HepG2 (cell line): Measurements from ENCODE around the gene ARMH1. TPM values are rescaled to one million over a fixed set of nuclear protein-coding genes. Genes with fewer than 3 reads are reported as not detected.

Experiments
- ATAC-seq: fragments of 200-7000 bp; cut with Tn5 transposase; 3 replicates; pipeline ENCODE4 v1.9.1; 2020; ENCODE audit warnings: mild to moderate bottlenecking, moderate library complexity
- BruUV-seq: library from RNA; stranded (reverse); fragments of 400-500 nt; replicated peaks from 2 replicates; lab custom pipeline; 2021; lab: Mats Ljungman, UMichigan
- CTCF ChIA-PET: fragments of 300-600 bp; formaldehyde crosslinking; extraction: SDS; loops from one replicate; lab custom pipeline; 2021; ENCODE audit warnings: low total read pairs, inconsistent platforms, low intra/inter-chr PET ratio; lab: Yijun Ruan, JAX
- POLR2A ChIA-PET: fragments of 350-600 bp; sonication (Branson Sonifier 250); formaldehyde crosslinking; loops from one replicate; lab custom pipeline; 2020; ENCODE audit warnings: antibody characterized with exemption, inconsistent platforms; lab: Yijun Ruan, JAX
- DNase-seq: peaks from one replicate; pipeline ENCODE4 v3.0.0-alpha.2; 2015; ENCODE audit warnings: low spot score
- FAIRE-seq: peaks from 3 replicates; lab custom pipeline; 2011; peaks lifted over from hg19 to GRCh38; lab: Jason Lieb, UNC
- H2AFZ ChIP-seq: one replicate; pipeline ENCODE4 v1.6.1; 2011; ENCODE audit warnings: low read length, inconsistent platforms
- H3K27ac ChIP-seq: fragments of 300-600 bp; 3 replicates; pipeline ENCODE4 v1.8.0; 2011; ENCODE audit warnings: mixed run types, mild to moderate bottlenecking, mixed read lengths, low read length, inconsistent platforms; ENCODE audit not compliant: insufficient read depth; ENCODE audit errors: extremely low read length
- H3K27me3 ChIP-seq, 2 experiments: fragments of 200-600 bp in 1 of 2; 2 replicates in 1 of 2; 3 replicates in 1 of 2; pipeline versions ENCODE4 v1.6.0 to v1.8.0; 2011; ENCODE audit warnings: low read length in 2 of 2, mild to moderate bottlenecking in 2 of 2, moderate library complexity in 2 of 2, inconsistent platforms in 1 of 2; ENCODE audit not compliant: insufficient read depth in 2 of 2, control insufficient read depth in 1 of 2
- H3K36me3 ChIP-seq, 2 experiments: fragments of 200-600 bp in 1 of 2; replicated peaks in 1 of 2; 2 replicates in 1 of 2; 3 replicates in 1 of 2; pipeline versions ENCODE4 v1.5.1 to v1.8.0; 2011; ENCODE audit warnings: low read length in 2 of 2, inconsistent platforms in 1 of 2; ENCODE audit not compliant: insufficient read depth in 2 of 2, control insufficient read depth in 1 of 2
- H3K4me1 ChIP-seq: 2 replicates; pipeline ENCODE4 v1.5.1; 2012; ENCODE audit warnings: low read length, inconsistent platforms; ENCODE audit not compliant: insufficient read depth
- H3K4me2 ChIP-seq: 2 replicates; pipeline ENCODE4 v1.6.0; 2011; ENCODE audit warnings: low read depth, low read length, inconsistent platforms
- H3K4me3 ChIP-seq, 3 experiments: fragments of 200-600 bp in 1 of 3; sonication (generic), shearing (Covaris generic) in 1 of 3; replicated peaks in 1 of 3; 2 replicates each; pipeline ENCODE4 v1.5.1; 2011 to 2016; ENCODE audit warnings: low read length in 3 of 3, inconsistent platforms in 2 of 3, low read depth in 2 of 3, mild to moderate bottlenecking in 2 of 3, control low read depth in 1 of 3, mixed read lengths in 1 of 3; ENCODE audit not compliant: insufficient read depth in 1 of 3
- H3K79me2 ChIP-seq: one replicate; pipeline ENCODE4 v1.6.1; 2011; ENCODE audit warnings: low read length, inconsistent platforms; ENCODE audit not compliant: insufficient read depth
- H3K9ac ChIP-seq: 2 replicates; pipeline ENCODE4 v1.6.0; 2011; ENCODE audit warnings: mild to moderate bottlenecking, low read depth, low read length, inconsistent platforms; ENCODE audit not compliant: insufficient read depth
- H3K9me3 ChIP-seq: 2 replicates; pipeline ENCODE4 v1.5.1; 2012; ENCODE audit warnings: mild to moderate bottlenecking, low read length
- H4K20me1 ChIP-seq: 2 replicates; pipeline ENCODE4 v1.6.0; 2011; ENCODE audit warnings: inconsistent platforms, mild to moderate bottlenecking, low read length, moderate library complexity; ENCODE audit not compliant: insufficient read depth
- CEBPG ChIP-seq: IDR thresholded peaks from 2 replicates; pipeline ENCODE4 v1.6.1; 2016
- DMTF1 ChIP-seq: sonication (generic); formaldehyde crosslinking; IDR thresholded peaks from 2 replicates; pipeline ENCODE4 v1.4.0; 2020; ENCODE audit warnings: mild to moderate bottlenecking, missing genetic modification reagents
- HMG20B ChIP-seq: conservative IDR thresholded peaks from 2 replicates; pipeline ENCODE4 v1.6.1; 2016; ENCODE audit warnings: missing genetic modification reagents, missing compliant biosample characterization
- HNF4G ChIP-seq, 2 experiments: sonication (generic) in 1 of 2; formaldehyde crosslinking in 1 of 2; IDR thresholded peaks; 2 replicates each; pipeline versions ENCODE4 v1.4.0 to v1.6.1; 2011 to 2020; ENCODE audit warnings: borderline replicate concordance in 2 of 2, low read depth in 2 of 2, mild to moderate bottlenecking in 2 of 2, low read length in 1 of 2, missing genetic modification reagents in 1 of 2, moderate library complexity in 1 of 2
- KAT2B ChIP-seq: fragments of 150-350 bp; IDR thresholded peaks from 2 replicates; pipeline ENCODE4 v1.6.1; 2014; ENCODE audit warnings: low read depth, low read length, borderline replicate concordance
- MIER2 ChIP-seq: IDR thresholded peaks from 2 replicates; pipeline ENCODE4 v1.6.1; 2016; ENCODE audit warnings: missing biosample characterization, missing genetic modification reagents
- RCOR2 ChIP-seq: IDR thresholded peaks from 2 replicates; pipeline ENCODE4 v1.6.1; 2016; ENCODE audit warnings: missing biosample characterization, missing genetic modification reagents
- REST ChIP-seq, 2 experiments: IDR thresholded peaks; 2 replicates each; pipeline ENCODE4 v1.6.1; 2011 to 2012; ENCODE audit warnings: low read length in 2 of 2, borderline replicate concordance in 1 of 2, low read depth in 1 of 2, mild to moderate bottlenecking in 1 of 2, moderate library complexity in 1 of 2
- ZBTB1 ChIP-seq: sonication (generic); formaldehyde crosslinking; IDR thresholded peaks from 2 replicates; pipeline ENCODE4 v1.4.0; 2020; ENCODE audit warnings: missing genetic modification reagents, borderline replicate concordance
- ZMYM4 ChIP-seq: sonication (generic); formaldehyde crosslinking; IDR thresholded peaks from 2 replicates; pipeline ENCODE4 v1.8.1; 2023; ENCODE audit warnings: mild to moderate bottlenecking, missing genetic modification reagents
- ZNF224 ChIP-seq: sonication (generic); formaldehyde crosslinking; IDR thresholded peaks from 2 replicates; pipeline ENCODE4 v1.5.0; 2020; ENCODE audit warnings: mild to moderate bottlenecking, missing genetic modification reagents
- ZNF570 ChIP-seq: sonication (generic); formaldehyde crosslinking; IDR thresholded peaks from 2 replicates; pipeline ENCODE4 v1.4.0; 2020; ENCODE audit warnings: mild to moderate bottlenecking, missing genetic modification reagents, borderline replicate concordance
- ZNF678 ChIP-seq: sonication (generic); formaldehyde crosslinking; IDR thresholded peaks from 2 replicates; pipeline ENCODE4 v1.4.0; 2020; ENCODE audit warnings: mild to moderate bottlenecking, missing genetic modification reagents
- ZNF75D ChIP-seq: sonication (generic); formaldehyde crosslinking; IDR thresholded peaks from 2 replicates; pipeline ENCODE4 v1.8.1; 2023; ENCODE audit warnings: missing genetic modification reagents, mild to moderate bottlenecking, borderline replicate concordance
- WGBS: methylation state at CpG from one replicate; pipeline ENCODE4 v1.1.6; 2017; ENCODE audit warnings: low lambda C conversion rate; 5-methylcytosine and 5-hydroxymethylcytosine counted together
- in situ Hi-C: cut with HindIII; loops from 2 replicates; pipeline ENCODE4 v1.10.0; 2017; ENCODE audit warnings: low pct_unique_long_range_greater_than_20kb; ENCODE audit not compliant: extremely low pct_ligation_motif_present
- intact Hi-C: fragments of 100-400 bp; cut with micrococcal nuclease; formaldehyde crosslinking; loops from one replicate; pipeline ENCODE4 v1.10.0; 2022; ENCODE audit not compliant: unreplicated experiment
- polyA plus RNA-seq, 8 experiments: library from polyadenylated mRNA; depleted of rRNA in 3 of 8; stranded (reverse) in 7 of 8; unstranded in 1 of 8; fragments of >200 nt; fragmentation: Illumina TruSeq in 4 of 8; extraction: Trizol in 4 of 8; gene quantifications; 2 replicates each; pipeline versions ENCODE4 v1.2.1 to v1.2.3, GENCODE V29; 2011 to 2016; ENCODE audit warnings: low read depth in 4 of 8, missing spikeins in 1 of 8, mixed read lengths in 1 of 8; ENCODE audit not compliant: insufficient read depth in 1 of 8
- total RNA-seq, 5 experiments: library from RNA; depleted of rRNA; stranded (reverse); fragments of >200 nt; fragmentation: Illumina TruSeq; extraction: Trizol; gene quantifications; 2 replicates each; pipeline ENCODE4 v1.2.3, GENCODE V29; 2016; ENCODE audit warnings: low read depth in 1 of 5

Gene ARMH1
- total and polyA plus RNA-seq, 2 of the 13 experiments (the other 11 are each of a cell fraction or from before 2014, with no cell fraction given): 0.69 TPM; not detected in 1

- POLR2A ChIA-PET: interaction anchor here (0.8 kb wide), 1 partner anchor 16 kb away, joined by 3 read pairs; the partner anchor contains the start of gene RNU5D-1
- H3K4me2 ChIP-seq: peak overlapping the region; percentile 51
- no peak overlapping the region for H3K4me3 ChIP-seq
- CTCF ChIA-PET: interaction anchor here (1.4 kb wide), 1 partner anchor 15 kb away, joined by 4 read pairs; no protein-coding TSS in a partner anchor
- no peak for DNase-seq
- BruUV-seq: no TSS peak
- H3K9me3 ChIP-seq: no peaks in the 10 kb centered on the region
- no peak for FAIRE-seq
- H3K9ac ChIP-seq: no peak overlapping the region
- no peak overlapping the region for H2AFZ ChIP-seq
- WGBS: 69% methylated on average over 7 of the region's 7 CpGs
- no peak overlapping the region for H3K27ac ChIP-seq
- in situ Hi-C loops: no loop called here
- no peaks in the 10 kb centered on the region for H3K79me2 ChIP-seq
- peaks cover 32% of the 10 kb centered on the region for H3K4me1 ChIP-seq
- no peaks in the 10 kb centered on the region for H3K36me3 ChIP-seq
- no peaks in the 10 kb centered on the region for H4K20me1 ChIP-seq
- intact Hi-C loops: no loop called here
- H3K27me3 ChIP-seq: peaks cover 0 to 12% of the 10 kb centered on the region in 2 experiments; a peak in 1 of 5 replicates
- peak; percentile 27; the same call in 2 of the 3 replicates for ATAC-seq
- TF ChIP-seq ZNF224 (CRISPR knock-in tag): no peak
- no peak for TF ChIP-seq DMTF1
- TF ChIP-seq HNF4G (IDR thresholded peaks at IDR 0.05; ENCODE audit: borderline replicate concordance, low read depth, low read length): no peak
- no peak for TF ChIP-seq HNF4G (CRISPR knock-in tag; IDR thresholded peaks at IDR 0.05; ENCODE audit: borderline replicate concordance, low read depth)
- no peak for TF ChIP-seq ZBTB1 (CRISPR knock-in tag)
- TF ChIP-seq RCOR2 (CRISPR knock-in tag): no peak
- no peak for TF ChIP-seq REST (IDR thresholded peaks at IDR 0.05; ENCODE audit: borderline replicate concordance in 1 of 2, low read depth in 1 of 2, low read length in 2 of 2)
- TF ChIP-seq MIER2 (CRISPR knock-in tag): no peak
- no peak for TF ChIP-seq CEBPG (CRISPR knock-in tag)
- no peak for TF ChIP-seq ZNF678
- TF ChIP-seq ZMYM4 (CRISPR knock-in tag): no peak
- no peak for TF ChIP-seq HMG20B (CRISPR knock-in tag)
- no peak for TF ChIP-seq ZNF570 (CRISPR knock-in tag)
- no peak for TF ChIP-seq ZNF75D (CRISPR knock-in tag)
- TF ChIP-seq KAT2B: no peak
Measured at GRCh38 chr1:44714532-44714931, 40.0 kb downstream of the ARMH1 start.
